Measurements from ENCODE around the gene MCCD1.

Gene MCCD1

GRCh38 chr6:31575952-31576685, 47.4 kb downstream of the MCCD1 start:
- Histone ChIP-seq H3K4me3 (ENCODE audit: low read depth, low read length) (peak overlapping the region; percentile 37), H3K9ac (no peak overlapping the region), H3K36me3 (ENCODE audit: control insufficient read depth, insufficient read depth, low read length) (no peaks in the 10 kb centered on the region), H3K27ac (no peak overlapping the region), H2AFZ (no peak overlapping the region), H3K4me1 (no peaks in the 10 kb centered on the region), H3K27me3 (ENCODE audit: control insufficient read depth, insufficient read depth, low read length) (no peaks in the 10 kb centered on the region), H3K79me2 (no peaks in the 10 kb centered on the region), H3K9me3 (ENCODE audit: control insufficient read depth, low read length) (no peaks in the 10 kb centered on the region), H3K4me2 (ENCODE audit: low read length) (no peak overlapping the region)
- no peak for TF ChIP-seq CTCF (IDR thresholded peaks at IDR 0.05)

GRCh38 chr6:31576897-31577578, 48.3 kb downstream of the MCCD1 start:
- Histone ChIP-seq H3K9ac (no peak overlapping the region), H3K9me3 (ENCODE audit: control insufficient read depth, low read length) (no peaks in the 10 kb centered on the region), H3K27ac (no peak overlapping the region), H3K4me1 (no peaks in the 10 kb centered on the region), H2AFZ (no peak overlapping the region), H3K27me3 (ENCODE audit: control insufficient read depth, insufficient read depth, low read length) (no peaks in the 10 kb centered on the region), H3K36me3 (ENCODE audit: control insufficient read depth, insufficient read depth, low read length) (no peaks in the 10 kb centered on the region), H3K4me2 (ENCODE audit: low read length) (no peak overlapping the region), H3K79me2 (no peaks in the 10 kb centered on the region), H3K4me3 (ENCODE audit: low read depth, low read length) (no peak overlapping the region)
- no peak for TF ChIP-seq CTCF (IDR thresholded peaks at IDR 0.05)

- no peaks in the 10 kb centered on the region for H3K36me3 ChIP-seq (ENCODE audit: control insufficient read depth, insufficient read depth, low read length)
- H3K27me3 ChIP-seq (ENCODE audit: control insufficient read depth, insufficient read depth, low read length) = no peaks in the 10 kb centered on the region
- TF ChIP-seq CTCF (IDR thresholded peaks at IDR 0.05) = no peak
- no peak overlapping the region for H2AFZ ChIP-seq
- H3K79me2 ChIP-seq = no peaks in the 10 kb centered on the region
- H3K4me3 ChIP-seq (ENCODE audit: low read depth, low read length) = no peak overlapping the region
- no peak overlapping the region for H3K9ac ChIP-seq
- no peak overlapping the region for H3K27ac ChIP-seq
- no peaks in the 10 kb centered on the region for H3K4me1 ChIP-seq
- H3K4me2 ChIP-seq (ENCODE audit: low read length) = no peak overlapping the region
- no peaks in the 10 kb centered on the region for H3K9me3 ChIP-seq (ENCODE audit: control insufficient read depth, low read length)
Observed at GRCh38 chr6:31577579-31577966, 48.8 kb downstream of the MCCD1 start.

GRCh38 chr6:31578184-31579118, 49.7 kb downstream of the MCCD1 start:
- no peaks in the 10 kb centered on the region for H3K36me3 ChIP-seq (ENCODE audit: control insufficient read depth, insufficient read depth, low read length)
- no peaks in the 10 kb centered on the region for H3K27me3 ChIP-seq (ENCODE audit: control insufficient read depth, insufficient read depth, low read length)
- no peak overlapping the region for H3K27ac ChIP-seq
- TF ChIP-seq CTCF (IDR thresholded peaks at IDR 0.05) = no peak
- no peak overlapping the region for H3K4me2 ChIP-seq (ENCODE audit: low read length)
- no peaks in the 10 kb centered on the region for H3K4me1 ChIP-seq
- H2AFZ ChIP-seq = no peak overlapping the region
- H3K9ac ChIP-seq = no peak overlapping the region
- no peaks in the 10 kb centered on the region for H3K79me2 ChIP-seq
- no peaks in the 10 kb centered on the region for H3K9me3 ChIP-seq (ENCODE audit: control insufficient read depth, low read length)
- H3K4me3 ChIP-seq (ENCODE audit: low read depth, low read length) = no peak overlapping the region

Measured in parathyroid adenoma (tissue), 2 donors.